ENCODE data around the gene PNPLA6. TPM values are rescaled to one million over a fixed set of nuclear protein-coding genes. Genes with fewer than 3 reads are reported as not detected.

Gene PNPLA6
- total RNA-seq, 1 donor from 2014 or later = 129 TPM

DNA sequence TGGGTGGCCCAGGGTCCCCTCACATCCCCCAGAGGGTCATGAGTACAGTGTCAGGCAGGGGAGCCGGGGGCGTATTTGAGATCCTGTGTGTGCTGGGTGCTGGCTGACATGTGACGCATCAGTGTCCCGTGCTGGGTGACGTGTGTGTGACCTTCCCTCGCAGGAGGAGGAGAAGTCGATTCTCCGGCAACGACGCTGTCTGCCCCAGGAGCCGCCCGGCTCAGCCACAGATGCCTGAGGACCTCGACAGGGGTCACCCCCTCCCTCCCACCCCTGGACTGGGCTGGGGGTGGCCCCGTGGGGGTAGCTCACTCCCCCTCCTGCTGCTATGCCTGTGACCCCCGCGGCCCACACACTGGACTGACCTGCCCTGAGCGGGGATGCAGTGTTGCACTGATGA lies 25.8 kb downstream of the PNPLA6 start:
- TF ChIP-seq, protein P1, sequence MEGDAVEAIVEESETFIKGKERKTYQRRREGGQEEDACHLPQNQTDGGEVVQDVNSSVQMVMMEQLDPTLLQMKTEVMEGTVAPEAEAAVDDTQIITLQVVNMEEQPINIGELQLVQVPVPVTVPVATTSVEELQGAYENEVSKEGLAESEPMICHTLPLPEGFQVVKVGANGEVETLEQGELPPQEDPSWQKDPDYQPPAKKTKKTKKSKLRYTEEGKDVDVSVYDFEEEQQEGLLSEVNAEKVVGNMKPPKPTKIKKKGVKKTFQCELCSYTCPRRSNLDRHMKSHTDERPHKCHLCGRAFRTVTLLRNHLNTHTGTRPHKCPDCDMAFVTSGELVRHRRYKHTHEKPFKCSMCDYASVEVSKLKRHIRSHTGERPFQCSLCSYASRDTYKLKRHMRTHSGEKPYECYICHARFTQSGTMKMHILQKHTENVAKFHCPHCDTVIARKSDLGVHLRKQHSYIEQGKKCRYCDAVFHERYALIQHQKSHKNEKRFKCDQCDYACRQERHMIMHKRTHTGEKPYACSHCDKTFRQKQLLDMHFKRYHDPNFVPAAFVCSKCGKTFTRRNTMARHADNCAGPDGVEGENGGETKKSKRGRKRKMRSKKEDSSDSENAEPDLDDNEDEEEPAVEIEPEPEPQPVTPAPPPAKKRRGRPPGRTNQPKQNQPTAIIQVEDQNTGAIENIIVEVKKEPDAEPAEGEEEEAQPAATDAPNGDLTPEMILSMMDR (IDR thresholded peaks at IDR 0.05; ENCODE audit: unreplicated experiment) = no peak
- Mint-ChIP-seq H3K27ac (ENCODE audit: unreplicated experiment) (no peak overlapping the region), H3K9me3 (ENCODE audit: unreplicated experiment) (no peaks in the 10 kb centered on the region), H3K4me1 (ENCODE audit: unreplicated experiment) (no peaks in the 10 kb centered on the region), H3K27me3 (ENCODE audit: unreplicated experiment) (peaks cover 3% of the 10 kb centered on the region), H3K36me3 (ENCODE audit: low read depth, unreplicated experiment) (peaks cover 20% of the 10 kb centered on the region), H3K4me3 (ENCODE audit: unreplicated experiment) (no peak overlapping the region)
- no peak for DNase-seq (ENCODE audit: low spot score)

DNA sequence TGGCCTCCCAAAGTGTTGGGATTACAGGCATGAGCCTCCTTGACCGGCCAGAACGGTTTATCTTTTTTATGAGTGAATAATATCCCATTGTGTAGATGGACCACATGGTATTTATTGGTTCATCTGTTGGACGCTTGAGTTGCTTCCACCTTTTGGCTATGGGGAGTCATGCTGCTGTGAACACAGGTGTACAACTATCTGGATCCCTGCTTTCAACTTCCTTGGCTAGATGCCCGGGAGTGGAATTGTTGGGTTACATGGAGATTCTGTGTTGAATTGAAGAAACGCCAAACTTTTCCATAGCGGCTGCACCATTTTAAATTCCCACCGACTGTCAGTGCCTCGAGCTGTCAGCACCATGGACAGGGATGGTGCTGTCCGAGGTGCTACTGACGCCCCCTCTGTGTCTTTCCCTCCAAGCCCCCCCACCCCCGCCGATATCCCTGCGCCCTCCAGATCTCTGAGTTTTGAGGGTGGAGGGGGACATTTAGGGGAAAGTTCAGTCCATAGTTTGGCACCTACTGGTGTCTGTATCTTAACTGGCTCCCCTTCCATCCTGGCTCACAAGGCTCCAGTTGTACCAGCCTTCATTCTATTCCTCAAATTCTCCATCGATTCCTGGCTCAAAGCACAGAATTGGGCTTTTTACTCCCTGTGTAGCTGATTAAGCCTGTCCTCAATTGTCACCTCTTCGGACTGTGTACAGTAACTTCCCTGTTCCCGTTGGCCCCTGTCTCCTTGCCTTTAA lies 27.3 kb downstream of the PNPLA6 start:
- H3K4me1 Mint-ChIP-seq (ENCODE audit: unreplicated experiment) = no peaks in the 10 kb centered on the region
- H3K27ac Mint-ChIP-seq (ENCODE audit: unreplicated experiment) = no peak overlapping the region
- peak overlapping the region; percentile 15 for H3K4me3 Mint-ChIP-seq (ENCODE audit: unreplicated experiment)
- peaks cover 18% of the 10 kb centered on the region for H3K36me3 Mint-ChIP-seq (ENCODE audit: low read depth, unreplicated experiment)
- no peak for DNase-seq (ENCODE audit: low spot score)
- H3K9me3 Mint-ChIP-seq (ENCODE audit: unreplicated experiment) = no peaks in the 10 kb centered on the region
- H3K27me3 Mint-ChIP-seq (ENCODE audit: unreplicated experiment) = peaks cover 3% of the 10 kb centered on the region
- TF ChIP-seq, protein P1 (IDR thresholded peaks at IDR 0.05; ENCODE audit: unreplicated experiment) = no peak

DNA sequence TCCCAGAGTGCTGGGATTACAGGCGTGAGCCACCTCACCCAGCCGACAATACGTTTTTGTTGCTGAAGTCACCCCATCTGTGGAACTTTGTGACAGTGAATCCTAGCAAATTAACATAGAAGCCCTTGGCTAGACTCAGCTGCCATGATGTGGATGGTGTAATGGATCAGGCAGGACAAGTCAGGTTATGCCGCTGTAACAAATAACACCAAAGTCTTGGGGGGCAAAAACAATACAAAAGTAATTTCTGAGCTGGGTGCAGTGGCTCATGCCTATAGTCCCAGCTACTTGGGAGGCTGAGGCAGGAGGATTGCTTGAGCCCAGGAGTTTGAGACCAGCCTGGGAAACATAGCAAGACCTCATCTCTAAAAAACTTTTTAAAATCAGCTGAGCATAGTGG lies 29.3 kb downstream of the PNPLA6 start:
- no peak overlapping the region for H3K27ac Mint-ChIP-seq (ENCODE audit: unreplicated experiment)
- DNase-seq (ENCODE audit: low spot score) = no peak
- H3K4me1 Mint-ChIP-seq (ENCODE audit: unreplicated experiment) = no peaks in the 10 kb centered on the region
- TF ChIP-seq, protein P1 (IDR thresholded peaks at IDR 0.05; ENCODE audit: unreplicated experiment) = no peak
- no peaks in the 10 kb centered on the region for H3K9me3 Mint-ChIP-seq (ENCODE audit: unreplicated experiment)
- H3K4me3 Mint-ChIP-seq (ENCODE audit: unreplicated experiment) = no peak overlapping the region
- H3K36me3 Mint-ChIP-seq (ENCODE audit: low read depth, unreplicated experiment) = peaks cover 5% of the 10 kb centered on the region
- H3K27me3 Mint-ChIP-seq (ENCODE audit: unreplicated experiment) = peaks cover 3% of the 10 kb centered on the region

DNA sequence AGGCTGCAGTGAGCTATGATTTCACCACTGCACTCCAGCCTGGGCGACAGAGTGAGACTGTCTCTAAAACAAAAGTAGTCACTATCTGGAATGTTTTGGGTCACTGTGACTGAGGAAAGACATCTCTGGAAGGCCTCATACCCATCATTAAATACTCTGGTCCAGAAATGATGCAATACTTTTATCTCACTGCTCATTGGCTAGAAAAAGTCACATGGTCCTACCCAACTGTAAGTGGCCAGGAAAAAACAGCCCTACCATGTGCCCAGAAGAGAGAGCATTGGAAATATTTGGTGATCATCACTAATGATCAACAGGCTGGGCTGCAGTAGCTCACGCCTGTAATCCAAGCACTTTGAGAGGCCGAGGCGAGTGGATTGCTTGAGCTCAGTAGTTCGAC lies 29.8 kb downstream of the PNPLA6 start:
- peaks cover 2% of the 10 kb centered on the region for H3K36me3 Mint-ChIP-seq (ENCODE audit: low read depth, unreplicated experiment)
- H3K4me3 Mint-ChIP-seq (ENCODE audit: unreplicated experiment) = no peak overlapping the region
- no peaks in the 10 kb centered on the region for H3K4me1 Mint-ChIP-seq (ENCODE audit: unreplicated experiment)
- peaks cover 3% of the 10 kb centered on the region for H3K27me3 Mint-ChIP-seq (ENCODE audit: unreplicated experiment)
- H3K9me3 Mint-ChIP-seq (ENCODE audit: unreplicated experiment) = no peaks in the 10 kb centered on the region
- no peak overlapping the region for H3K27ac Mint-ChIP-seq (ENCODE audit: unreplicated experiment)
- TF ChIP-seq, protein P1 (IDR thresholded peaks at IDR 0.05; ENCODE audit: unreplicated experiment) = no peak
- no peak for DNase-seq (ENCODE audit: low spot score)

DNA sequence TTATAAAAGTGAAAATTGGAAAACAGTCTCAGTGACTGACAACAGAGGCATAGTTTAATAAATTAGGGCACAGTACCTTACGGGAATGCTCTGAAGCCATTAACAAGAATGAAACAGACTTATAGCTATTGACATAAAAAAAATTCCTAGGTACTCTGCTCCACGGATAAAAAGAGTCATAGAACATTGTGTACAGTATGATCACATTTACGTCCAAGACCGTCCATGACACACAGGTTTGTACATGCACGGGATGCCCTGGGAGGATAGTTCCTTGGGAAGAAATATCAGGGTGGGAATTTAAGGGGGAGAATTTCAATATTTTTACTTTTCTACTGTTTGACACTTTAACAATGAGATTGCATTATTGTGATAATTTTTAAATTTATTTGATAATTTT lies 35.2 kb downstream of the PNPLA6 start:
- Mint-ChIP-seq H3K4me1 (ENCODE audit: unreplicated experiment) (no peaks in the 10 kb centered on the region), H3K27ac (ENCODE audit: unreplicated experiment) (no peak overlapping the region), H3K27me3 (ENCODE audit: unreplicated experiment) (no peaks in the 10 kb centered on the region), H3K36me3 (ENCODE audit: low read depth, unreplicated experiment) (no peaks in the 10 kb centered on the region), H3K9me3 (ENCODE audit: unreplicated experiment) (no peaks in the 10 kb centered on the region), H3K4me3 (ENCODE audit: unreplicated experiment) (no peak overlapping the region)
- TF ChIP-seq, protein P1 (IDR thresholded peaks at IDR 0.05; ENCODE audit: unreplicated experiment) = no peak
- DNase-seq (ENCODE audit: low spot score) = no peak

All from endothelial cell (in vitro differentiated cells).